ENCODE results near the gene RAP1GAP2.

GRCh38 chr17:2983255-2983654 is 187.0 kb downstream of the RAP1GAP2 start:
- TF ChIP-seq CTCF (conservative IDR thresholded peaks at IDR 0.05; ENCODE audit: low read length) (no peak), EZH2phosphoT487 (IDR thresholded peaks at IDR 0.05; ENCODE audit: borderline replicate concordance, low read depth, low read length) (no peak)
